HepG2 (cell line): Measurements from ENCODE around the gene U2AF1L4. TPM values are rescaled to one million over a fixed set of nuclear protein-coding genes. Genes with fewer than 3 reads are reported as not detected.
A peak's percentile ranks its signal among the peaks of the same experiment; 100 is the strongest.

Experiments
- ATAC-seq: fragments of 200-7000 bp; cut with Tn5 transposase; 3 replicates; pipeline ENCODE4 v1.9.1; 2020; ENCODE audit warnings: mild to moderate bottlenecking, moderate library complexity
- BruUV-seq: library from RNA; stranded (reverse); fragments of 400-500 nt; replicated peaks from 2 replicates; lab custom pipeline; 2021; lab: Mats Ljungman, UMichigan
- CTCF ChIA-PET: fragments of 300-600 bp; formaldehyde crosslinking; extraction: SDS; loops from one replicate; lab custom pipeline; 2021; ENCODE audit warnings: low total read pairs, inconsistent platforms, low intra/inter-chr PET ratio; lab: Yijun Ruan, JAX
- POLR2A ChIA-PET: fragments of 350-600 bp; sonication (Branson Sonifier 250); formaldehyde crosslinking; loops from one replicate; lab custom pipeline; 2020; ENCODE audit warnings: antibody characterized with exemption, inconsistent platforms; lab: Yijun Ruan, JAX
- DNase-seq: peaks from one replicate; pipeline ENCODE4 v3.0.0-alpha.2; 2015; ENCODE audit warnings: low spot score
- FAIRE-seq: peaks from 3 replicates; lab custom pipeline; 2011; peaks lifted over from hg19 to GRCh38; lab: Jason Lieb, UNC
- H2AFZ ChIP-seq: one replicate; pipeline ENCODE4 v1.6.1; 2011; ENCODE audit warnings: low read length, inconsistent platforms
- H3K27ac ChIP-seq: fragments of 300-600 bp; 3 replicates; pipeline ENCODE4 v1.8.0; 2011; ENCODE audit warnings: mixed run types, mild to moderate bottlenecking, mixed read lengths, low read length, inconsistent platforms; ENCODE audit not compliant: insufficient read depth; ENCODE audit errors: extremely low read length
- H3K27me3 ChIP-seq, 2 experiments: fragments of 200-600 bp in 1 of 2; 2 replicates in 1 of 2; 3 replicates in 1 of 2; pipeline versions ENCODE4 v1.6.0 to v1.8.0; 2011; ENCODE audit warnings: low read length in 2 of 2, mild to moderate bottlenecking in 2 of 2, moderate library complexity in 2 of 2, inconsistent platforms in 1 of 2; ENCODE audit not compliant: insufficient read depth in 2 of 2, control insufficient read depth in 1 of 2
- H3K36me3 ChIP-seq, 2 experiments: fragments of 200-600 bp in 1 of 2; replicated peaks in 1 of 2; 2 replicates in 1 of 2; 3 replicates in 1 of 2; pipeline versions ENCODE4 v1.5.1 to v1.8.0; 2011; ENCODE audit warnings: low read length in 2 of 2, inconsistent platforms in 1 of 2; ENCODE audit not compliant: insufficient read depth in 2 of 2, control insufficient read depth in 1 of 2
- H3K4me1 ChIP-seq: 2 replicates; pipeline ENCODE4 v1.5.1; 2012; ENCODE audit warnings: low read length, inconsistent platforms; ENCODE audit not compliant: insufficient read depth
- H3K4me2 ChIP-seq: 2 replicates; pipeline ENCODE4 v1.6.0; 2011; ENCODE audit warnings: low read depth, low read length, inconsistent platforms
- H3K4me3 ChIP-seq, 3 experiments: fragments of 200-600 bp in 1 of 3; sonication (generic), shearing (Covaris generic) in 1 of 3; replicated peaks in 1 of 3; 2 replicates each; pipeline ENCODE4 v1.5.1; 2011 to 2016; ENCODE audit warnings: low read length in 3 of 3, inconsistent platforms in 2 of 3, low read depth in 2 of 3, mild to moderate bottlenecking in 2 of 3, control low read depth in 1 of 3, mixed read lengths in 1 of 3; ENCODE audit not compliant: insufficient read depth in 1 of 3
- H3K79me2 ChIP-seq: one replicate; pipeline ENCODE4 v1.6.1; 2011; ENCODE audit warnings: low read length, inconsistent platforms; ENCODE audit not compliant: insufficient read depth
- H3K9ac ChIP-seq: 2 replicates; pipeline ENCODE4 v1.6.0; 2011; ENCODE audit warnings: mild to moderate bottlenecking, low read depth, low read length, inconsistent platforms; ENCODE audit not compliant: insufficient read depth
- H3K9me3 ChIP-seq: 2 replicates; pipeline ENCODE4 v1.5.1; 2012; ENCODE audit warnings: mild to moderate bottlenecking, low read length
- H4K20me1 ChIP-seq: 2 replicates; pipeline ENCODE4 v1.6.0; 2011; ENCODE audit warnings: inconsistent platforms, mild to moderate bottlenecking, low read length, moderate library complexity; ENCODE audit not compliant: insufficient read depth
- BORCS8-MEF2B ChIP-seq: sonication (generic); formaldehyde crosslinking; IDR thresholded peaks from 2 replicates; pipeline ENCODE4 v1.8.0; 2022; ENCODE audit warnings: mild to moderate bottlenecking, missing genetic modification reagents
- CHCHD3 ChIP-seq: sonication (generic); formaldehyde crosslinking; IDR thresholded peaks from 2 replicates; pipeline ENCODE4 v1.8.0; 2022; ENCODE audit warnings: mild to moderate bottlenecking, missing genetic modification reagents, moderate library complexity
- CREB3 ChIP-seq: sonication (generic); formaldehyde crosslinking; IDR thresholded peaks from 2 replicates; pipeline ENCODE4 v1.5.0; 2020; ENCODE audit warnings: missing genetic modification reagents
- FOXC1 ChIP-seq: sonication (generic); formaldehyde crosslinking; IDR thresholded peaks from 2 replicates; pipeline ENCODE4 v1.8.0; 2022; ENCODE audit warnings: mild to moderate bottlenecking, missing genetic modification reagents, borderline replicate concordance
- FOXO1 ChIP-seq: sonication (generic); formaldehyde crosslinking; IDR thresholded peaks from 2 replicates; pipeline ENCODE4 v1.4.0; 2020; ENCODE audit warnings: missing genetic modification reagents
- MAZ ChIP-seq, 2 experiments: sonication (generic) in 1 of 2; formaldehyde crosslinking in 1 of 2; IDR thresholded peaks; 2 replicates each; pipeline versions ENCODE4 v1.5.0 to v1.6.1; 2012 to 2020; ENCODE audit warnings: low read depth in 2 of 2, mild to moderate bottlenecking in 2 of 2, borderline replicate concordance in 1 of 2, improper control_type of control experiment in 1 of 2, low read length in 1 of 2, missing genetic modification reagents in 1 of 2, moderate library complexity in 1 of 2
- MEIS2 ChIP-seq: sonication (generic); formaldehyde crosslinking; IDR thresholded peaks from 2 replicates; pipeline ENCODE4 v1.9.0; 2021; ENCODE audit warnings: mild to moderate bottlenecking, missing genetic modification reagents
- NONO ChIP-seq, 2 experiments: fragments of 450-650 bp in 1 of 2; sonication (generic) in 1 of 2; formaldehyde crosslinking in 1 of 2; IDR thresholded peaks in 1 of 2; conservative IDR thresholded peaks in 1 of 2; 2 replicates each; pipeline versions ENCODE4 v1.6.1 to v1.8.0; 2017 to 2022; ENCODE audit warnings: mild to moderate bottlenecking in 1 of 2, missing genetic modification reagents in 1 of 2, moderate library complexity in 1 of 2
- RFX1 ChIP-seq: fragments of 450-650 bp; IDR thresholded peaks from 2 replicates; pipeline ENCODE4 v1.6.1; 2017
- SOX13 ChIP-seq, 3 experiments: fragments of 450-650 bp in 1 of 3; sonication (generic) in 1 of 3; formaldehyde crosslinking in 1 of 3; IDR thresholded peaks in 2 of 3; conservative IDR thresholded peaks in 1 of 3; 2 replicates each; pipeline versions ENCODE4 v1.5.0 to v1.6.1; 2016 to 2020; ENCODE audit warnings: antibody characterized with exemption in 1 of 3, mild to moderate bottlenecking in 1 of 3, missing compliant biosample characterization in 1 of 3, missing genetic modification reagents in 1 of 3, moderate library complexity in 1 of 3
- ZNF143 ChIP-seq: sonication (generic); formaldehyde crosslinking; IDR thresholded peaks from 2 replicates; pipeline ENCODE4 v1.4.0; 2020; ENCODE audit warnings: missing genetic modification reagents
- ZSCAN31 ChIP-seq: sonication (generic); formaldehyde crosslinking; IDR thresholded peaks from 2 replicates; pipeline ENCODE4 v1.5.0; 2020; ENCODE audit warnings: low read depth, mild to moderate bottlenecking, missing genetic modification reagents
- WGBS: methylation state at CpG from one replicate; pipeline ENCODE4 v1.1.6; 2017; ENCODE audit warnings: low lambda C conversion rate; 5-methylcytosine and 5-hydroxymethylcytosine counted together
- in situ Hi-C: cut with HindIII; loops from 2 replicates; pipeline ENCODE4 v1.10.0; 2017; ENCODE audit warnings: low pct_unique_long_range_greater_than_20kb; ENCODE audit not compliant: extremely low pct_ligation_motif_present
- intact Hi-C: fragments of 100-400 bp; cut with micrococcal nuclease; formaldehyde crosslinking; loops from one replicate; pipeline ENCODE4 v1.10.0; 2022; ENCODE audit not compliant: unreplicated experiment
- polyA plus RNA-seq, 8 experiments: library from polyadenylated mRNA; depleted of rRNA in 3 of 8; stranded (reverse) in 7 of 8; unstranded in 1 of 8; fragments of >200 nt; fragmentation: Illumina TruSeq in 4 of 8; extraction: Trizol in 4 of 8; gene quantifications; 2 replicates each; pipeline versions ENCODE4 v1.2.1 to v1.2.3, GENCODE V29; 2011 to 2016; ENCODE audit warnings: low read depth in 4 of 8, missing spikeins in 1 of 8, mixed read lengths in 1 of 8; ENCODE audit not compliant: insufficient read depth in 1 of 8
- total RNA-seq, 5 experiments: library from RNA; depleted of rRNA; stranded (reverse); fragments of >200 nt; fragmentation: Illumina TruSeq; extraction: Trizol; gene quantifications; 2 replicates each; pipeline ENCODE4 v1.2.3, GENCODE V29; 2016; ENCODE audit warnings: low read depth in 1 of 5
- TF ChIP-seq, protein P1 (sequence below): sonication (generic); formaldehyde crosslinking; conservative IDR thresholded peaks from 2 replicates; pipeline ENCODE4 v1.8.0; 2022; ENCODE audit warnings: low read depth, missing genetic modification reagents
- TF ChIP-seq, protein P2 (sequence below), 2 experiments: sonication (generic) in 1 of 2; formaldehyde crosslinking in 1 of 2; IDR thresholded peaks; 2 replicates each; pipeline versions ENCODE4 v1.4.0 to v1.6.1; 2018 to 2020; ENCODE audit warnings: missing genetic modification reagents in 2 of 2, borderline replicate concordance in 1 of 2, low read depth in 1 of 2, mild to moderate bottlenecking in 1 of 2, missing biosample characterization in 1 of 2

U2AF1L4 gene
- total and polyA plus RNA-seq, 2 of the 13 experiments (the other 11 are each of a cell fraction or from before 2014, with no cell fraction given): 7.9 to 15.4 TPM

DNA sequence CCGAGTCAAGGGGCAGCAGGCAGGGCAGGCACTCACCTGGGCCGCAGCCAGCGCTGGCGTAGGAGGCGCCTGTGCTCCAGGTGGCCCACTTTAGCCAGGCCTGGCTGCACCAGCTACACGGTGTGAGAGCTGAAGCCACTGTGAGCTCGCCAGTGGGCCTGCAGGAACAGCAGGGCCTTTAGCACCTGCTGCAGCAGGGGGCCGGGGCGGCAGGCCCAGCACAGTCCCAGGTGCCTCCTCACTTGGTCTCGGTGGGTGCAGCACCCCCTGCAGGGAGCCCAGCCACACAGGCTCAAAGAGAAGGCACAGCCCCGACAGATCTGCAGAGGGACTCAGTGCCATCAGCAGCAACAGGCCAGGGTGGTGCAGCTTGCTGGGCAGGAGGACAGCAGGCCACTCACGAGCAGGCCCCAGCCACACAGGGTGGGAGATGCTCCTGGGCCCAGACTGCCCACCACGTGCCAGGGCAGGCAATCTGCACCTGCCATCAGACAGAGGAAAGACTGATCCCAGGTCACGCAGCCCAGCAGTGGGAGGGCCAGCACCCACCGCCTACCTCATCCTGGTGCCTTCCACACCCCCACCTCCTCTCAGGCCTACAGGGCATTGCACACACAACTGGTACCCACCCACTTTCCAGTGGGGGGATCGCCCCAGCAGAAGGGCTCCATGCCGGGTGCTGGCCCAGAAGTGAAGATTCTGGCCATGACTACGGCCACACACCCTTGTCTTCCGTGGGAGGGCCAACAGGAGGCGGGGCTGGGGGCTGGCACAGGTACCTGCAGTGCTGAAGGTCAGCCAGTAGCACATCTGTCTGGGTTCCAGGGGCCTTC, 46.0 kb upstream of the U2AF1L4 start:
- H3K36me3 ChIP-seq: no peaks in the 10 kb centered on the region
- H3K9ac ChIP-seq: peak overlapping the region; percentile 11; the same call in 1 of the 2 replicates
- DNase-seq (peak; percentile 40), ATAC-seq (peak; percentile 84), FAIRE-seq (no peak)
- peaks cover 36% of the 10 kb centered on the region for H3K4me1 ChIP-seq
- ChIA-PET CTCF (no interaction called here), POLR2A (interaction anchor here (1.2 to 1.6 kb wide), 4 partner anchors 43 to 57 kb away, joined by 3 read pairs; partner anchors contain the start of genes LIN37 and PSENEN)
- H2AFZ ChIP-seq: no peak overlapping the region
- H3K9me3 ChIP-seq: no peaks in the 10 kb centered on the region
- WGBS: 43% methylated on average over 8 of the region's 20 CpGs
- intact Hi-C loops (loop anchor here (1.0 kb wide), 1 partner anchor 50 kb away; no protein-coding TSS in a partner anchor), in situ Hi-C loops (no loop called here)
- BruUV-seq: no TSS peak
- no peaks in the 10 kb centered on the region for H3K79me2 ChIP-seq
- no peak overlapping the region for H3K27ac ChIP-seq
- peak overlapping the region in 2 of 3 experiments; percentile 13 to 34; a peak in 1 of 6 replicates for H3K4me3 ChIP-seq
- no peaks in the 10 kb centered on the region for H4K20me1 ChIP-seq
- H3K27me3 ChIP-seq: peaks cover 0 to 4% of the 10 kb centered on the region in 2 experiments; a peak in 3 of 5 replicates
- peak overlapping the region; percentile 61 for H3K4me2 ChIP-seq
- no peak for TF ChIP-seq MAZ (IDR thresholded peaks at IDR 0.05; ENCODE audit: borderline replicate concordance, low read depth, low read length)
- TF ChIP-seq MAZ (CRISPR knock-in tag; IDR thresholded peaks at IDR 0.05; ENCODE audit: low read depth): peak; percentile 61; the same call in 1 of the 2 replicates
- TF ChIP-seq MEIS2 (CRISPR knock-in tag): no peak
- TF ChIP-seq NONO (IDR thresholded peaks at IDR 0.05): no peak
- peak; percentile 40; the same call in 1 of the 2 replicates for TF ChIP-seq NONO (CRISPR knock-in tag; conservative IDR thresholded peaks at IDR 0.05)
- TF ChIP-seq ZNF143: peak; percentile 37; the same call in 1 of the 2 replicates
- TF ChIP-seq RFX1: no peak
- no peak for TF ChIP-seq CHCHD3 (CRISPR knock-in tag)
- TF ChIP-seq SOX13 (IDR thresholded peaks at IDR 0.05): no peak
- TF ChIP-seq SOX13 (CRISPR knock-in tag; conservative IDR thresholded peaks at IDR 0.05 in 1 of 2, IDR thresholded peaks at IDR 0.05 in 1 of 2): no peak
- no peak; the same call in 1 of the 2 replicates for TF ChIP-seq FOXC1
- no peak for TF ChIP-seq BORCS8-MEF2B (CRISPR knock-in tag)
- no peak for TF ChIP-seq CREB3
- TF ChIP-seq, protein P1, sequence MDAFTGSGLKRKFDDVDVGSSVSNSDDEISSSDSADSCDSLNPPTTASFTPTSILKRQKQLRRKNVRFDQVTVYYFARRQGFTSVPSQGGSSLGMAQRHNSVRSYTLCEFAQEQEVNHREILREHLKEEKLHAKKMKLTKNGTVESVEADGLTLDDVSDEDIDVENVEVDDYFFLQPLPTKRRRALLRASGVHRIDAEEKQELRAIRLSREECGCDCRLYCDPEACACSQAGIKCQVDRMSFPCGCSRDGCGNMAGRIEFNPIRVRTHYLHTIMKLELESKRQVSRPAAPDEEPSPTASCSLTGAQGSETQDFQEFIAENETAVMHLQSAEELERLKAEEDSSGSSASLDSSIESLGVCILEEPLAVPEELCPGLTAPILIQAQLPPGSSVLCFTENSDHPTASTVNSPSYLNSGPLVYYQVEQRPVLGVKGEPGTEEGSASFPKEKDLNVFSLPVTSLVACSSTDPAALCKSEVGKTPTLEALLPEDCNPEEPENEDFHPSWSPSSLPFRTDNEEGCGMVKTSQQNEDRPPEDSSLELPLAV (CRISPR knock-in tag): no peak
- TF ChIP-seq FOXO1: 0 out of 2 replicates have a peak, but pooled peaks have one; percentile 11
- TF ChIP-seq, protein P2, sequence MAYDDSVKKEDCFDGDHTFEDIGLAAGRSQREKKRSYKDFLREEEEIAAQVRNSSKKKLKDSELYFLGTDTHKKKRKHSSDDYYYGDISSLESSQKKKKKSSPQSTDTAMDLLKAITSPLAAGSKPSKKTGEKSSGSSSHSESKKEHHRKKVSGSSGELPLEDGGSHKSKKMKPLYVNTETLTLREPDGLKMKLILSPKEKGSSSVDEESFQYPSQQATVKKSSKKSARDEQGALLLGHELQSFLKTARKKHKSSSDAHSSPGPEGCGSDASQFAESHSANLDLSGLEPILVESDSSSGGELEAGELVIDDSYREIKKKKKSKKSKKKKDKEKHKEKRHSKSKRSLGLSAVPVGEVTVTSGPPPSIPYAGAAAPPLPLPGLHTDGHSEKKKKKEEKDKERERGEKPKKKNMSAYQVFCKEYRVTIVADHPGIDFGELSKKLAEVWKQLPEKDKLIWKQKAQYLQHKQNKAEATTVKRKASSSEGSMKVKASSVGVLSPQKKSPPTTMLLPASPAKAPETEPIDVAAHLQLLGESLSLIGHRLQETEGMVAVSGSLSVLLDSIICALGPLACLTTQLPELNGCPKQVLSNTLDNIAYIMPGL (CRISPR knock-in tag; IDR thresholded peaks at IDR 0.05; ENCODE audit: borderline replicate concordance in 1 of 2, low read depth in 1 of 2): peak in 1 of 2 experiments; percentile 70; a peak in 2 of 4 replicates
- TF ChIP-seq ZSCAN31: peak; percentile 72; the same call in 1 of the 2 replicates
